ENCODE results near the gene CTXN2. TPM values are rescaled to one million over a fixed set of nuclear protein-coding genes. Genes with fewer than 3 reads are reported as not detected.
A peak's percentile ranks its signal among the peaks of the same experiment; 100 is the strongest.

CTXN2 gene
- total and polyA plus RNA-seq, 8 donors, result not detected

GRCh38 chr15:48182749-48183148, 8.7 kb upstream of the CTXN2 start:
- Histone ChIP-seq H3K4me1 (peaks cover 0 to 4% of the 10 kb centered on the region in 2 donors), H3K27ac (no peak overlapping the region), H3K36me3 (no peaks in the 10 kb centered on the region), H3K27me3 (peaks cover 9 to 19% of the 10 kb centered on the region in 2 donors), H3K9me3 (no peaks in the 10 kb centered on the region), H3K4me3 (no peak overlapping the region)
- no peak for TF ChIP-seq CTCF (IDR thresholded peaks at IDR 0.05)
- ATAC-seq (no peak), DNase-seq (no peak)
- intact Hi-C loops (cut with DNase I), result no loop called here

- Histone ChIP-seq H3K36me3 (no peaks in the 10 kb centered on the region), H3K4me3 (no peak overlapping the region), H3K27me3 (no peaks in the 10 kb centered on the region), H3K9me3 (no peaks in the 10 kb centered on the region), H3K4me1 (no peaks in the 10 kb centered on the region), H3K27ac (no peak overlapping the region)
- ATAC-seq, result no peak
- DNase-seq, result no peak
- intact Hi-C loops (cut with DNase I), result no loop called here
- TF ChIP-seq CTCF (IDR thresholded peaks at IDR 0.05), result no peak
These were observed 5.9 kb upstream of the CTXN2 start for GRCh38 chr15:48185529-48185928.

- Histone ChIP-seq H3K9me3 (no peaks in the 10 kb centered on the region), H3K4me1 (no peaks in the 10 kb centered on the region), H3K27ac (no peak overlapping the region), H3K36me3 (no peaks in the 10 kb centered on the region), H3K4me3 (no peak overlapping the region), H3K27me3 (peaks cover 0 to 4% of the 10 kb centered on the region in 2 donors)
- DNase-seq (no peak), ATAC-seq (no peak)
- TF ChIP-seq CTCF (IDR thresholded peaks at IDR 0.05), result no peak
- intact Hi-C loops (cut with DNase I), result no loop called here
These were observed 5.2 kb upstream of the CTXN2 start for GRCh38 chr15:48186271-48186670.

GRCh38 chr15:48190932-48191573, 412 bp upstream of the CTXN2 start:
- intact Hi-C loops (cut with DNase I), result no loop called here
- Histone ChIP-seq H3K27ac (no peak overlapping the region), H3K9me3 (no peaks in the 10 kb centered on the region), H3K4me3 (no peak overlapping the region), H3K27me3 (peaks cover 6 to 36% of the 10 kb centered on the region in 2 donors), H3K4me1 (no peaks in the 10 kb centered on the region), H3K36me3 (no peaks in the 10 kb centered on the region)
- ATAC-seq (peak; percentile 85), DNase-seq (peak; percentile 62 to 86 (median 77))
- TF ChIP-seq CTCF (IDR thresholded peaks at IDR 0.05), result no peak

- no peaks in the 10 kb centered on the region for H3K4me1 ChIP-seq
- intact Hi-C loops (cut with DNase I), result no loop called here
- no peak for DNase-seq
- H3K36me3 ChIP-seq, result no peaks in the 10 kb centered on the region
- H3K9me3 ChIP-seq, result no peaks in the 10 kb centered on the region
- H3K27ac ChIP-seq, result no peak overlapping the region
- TF ChIP-seq CTCF (IDR thresholded peaks at IDR 0.05), result no peak
- no peak for ATAC-seq
- H3K4me3 ChIP-seq, result no peak overlapping the region
- H3K27me3 ChIP-seq, result no peaks in the 10 kb centered on the region
These were observed 10.6 kb downstream of the CTXN2 start for GRCh38 chr15:48202068-48202467.

All from left lung (tissue), 10 donors.